ENCODE data around the gene SETD2. TPM values are rescaled to one million over a fixed set of nuclear protein-coding genes. Genes with fewer than 3 reads are reported as not detected.

Gene SETD2
- 67.6 TPM for total RNA-seq

GRCh38 chr3:47164007-47164881, at the start of gene SETD2:
Gene SETD2 (minus strand): TSS chr3:47164113. CDS start chr3:47163924, 189 bp downstream.

GRCh38 chr3:46978985-46979944, 184.6 kb downstream of the SETD2 start, which contains the start of gene NBEAL2:
Gene NBEAL2 (plus strand): TSS chr3:46979666. CDS start chr3:46979862, 196 bp downstream.

GRCh38 chr3:46976326-46977190, 187.4 kb downstream of the SETD2 start, which contains the start of gene CCDC12:
Gene CCDC12 (minus strand): TSS chr3:46976745. CDS start chr3:46976732, 13 bp downstream.

Small RNA genes within 50 kb of the gene (small RNA-seq; reads per million reads assigned to genes)
- gene MRPL57P3, result not detected

Other genes with a start within 250 kb of the SETD2 start
- 22.6 TPM for gene CCDC12, start 187.4 kb downstream of the SETD2 start, total RNA-seq
- 4.6 TPM for gene NBEAL2, start 184.4 kb downstream of the SETD2 start, total RNA-seq
- gene KIF9, start 118.7 kb upstream of the SETD2 start, total RNA-seq, result 12.5 TPM
- gene KLHL18, start 118.8 kb upstream of the SETD2 start, total RNA-seq, result 40.1 TPM
- gene PTPN23, start 216.9 kb upstream of the SETD2 start, total RNA-seq, result 24.7 TPM